Measurements from ENCODE around the gene MTA2.

- peak in 1 of 6 experiments; percentile 10 for TF ChIP-seq CTCF (IDR thresholded peaks at IDR 0.05)
- TF ChIP-seq POLR2A (IDR thresholded peaks at IDR 0.05), result peak; percentile 76 to 95
These were observed 10.1 kb downstream of the MTA2 start, which contains the start of gene TUT1 for GRCh38 chr11:62591448-62592145.
